Liver (tissue), 9 donors: ENCODE results near the gene FAM193A. TPM values are rescaled to one million over a fixed set of nuclear protein-coding genes. Genes with fewer than 3 reads are reported as not detected.

Source experiments
- DNase-seq: peaks from one replicate; pipeline ENCODE4 v3.0.0-alpha.2; 2017; ENCODE audit warnings: low spot score
- H3K27ac ChIP-seq, 2 donors: one replicate each; pipeline ENCODE4 v1.7.0; 2013; ENCODE audit warnings: inconsistent platforms in 2 of 2, low read length in 2 of 2, control low read depth in 1 of 2, low read depth in 1 of 2, mild to moderate bottlenecking in 1 of 2
- H3K27me3 ChIP-seq, 4 donors: one replicate each; pipeline versions ENCODE4 v1.6.1 to v1.7.0; 2013; ENCODE audit warnings: low read length in 3 of 4, inconsistent platforms in 1 of 4, mild to moderate bottlenecking in 1 of 4, moderate library complexity in 1 of 4; ENCODE audit not compliant: control insufficient read depth in 4 of 4, insufficient read depth in 4 of 4
- H3K36me3 ChIP-seq, 4 donors: one replicate each; pipeline versions ENCODE4 v1.6.1 to v1.7.0; 2013; ENCODE audit warnings: low read length in 3 of 4, mild to moderate bottlenecking in 3 of 4, low read depth in 1 of 4, moderate library complexity in 1 of 4; ENCODE audit not compliant: control insufficient read depth in 4 of 4, insufficient read depth in 3 of 4
- H3K4me1 ChIP-seq, 4 donors: one replicate each; pipeline versions ENCODE4 v1.6.1 to v1.7.0; 2013; ENCODE audit warnings: low read length in 3 of 4, mild to moderate bottlenecking in 3 of 4, moderate library complexity in 1 of 4; ENCODE audit not compliant: control insufficient read depth in 4 of 4, insufficient read depth in 4 of 4
- H3K4me3 ChIP-seq, 3 donors: one replicate each; pipeline versions ENCODE4 v1.6.1 to v1.7.0; 2013; ENCODE audit warnings: low read length in 3 of 3, control low read depth in 1 of 3, low read depth in 1 of 3, mild to moderate bottlenecking in 1 of 3
- H3K9ac ChIP-seq, 2 donors: one replicate each; pipeline ENCODE4 v1.7.0; 2013; ENCODE audit warnings: low read length in 2 of 2, mild to moderate bottlenecking in 2 of 2, moderate library complexity in 2 of 2, control low read depth in 1 of 2, low read depth in 1 of 2
- H3K9me3 ChIP-seq, 4 donors: one replicate each; pipeline versions ENCODE4 v1.6.1 to v1.7.0; 2013; ENCODE audit warnings: low read length in 3 of 4; ENCODE audit not compliant: control insufficient read depth in 4 of 4
- ATF3 ChIP-seq: IDR thresholded peaks from 2 replicates; pipeline ENCODE4 v1.6.1; 2016; ENCODE audit warnings: antibody characterized with exemption
- CTCF ChIP-seq: fragments of 150-350 bp; IDR thresholded peaks from 2 replicates; pipeline ENCODE4 v1.5.1; 2017; ENCODE audit warnings: improper control_type of control experiment, low read depth, low read length; ENCODE audit not compliant: missing input control
- EGR1 ChIP-seq, 2 donors: IDR thresholded peaks; 2 replicates each; pipeline ENCODE4 v1.6.1; 2016 to 2018; ENCODE audit warnings: antibody characterized with exemption in 2 of 2, low read depth in 2 of 2
- FOXA1 ChIP-seq: IDR thresholded peaks from 2 replicates; pipeline ENCODE4 v1.6.1; 2016; ENCODE audit warnings: antibody characterized with exemption
- FOXA2 ChIP-seq: IDR thresholded peaks from 2 replicates; pipeline ENCODE4 v1.6.1; 2016; ENCODE audit warnings: antibody characterized with exemption
- GABPA ChIP-seq, 2 donors: IDR thresholded peaks in 1 of 2; conservative IDR thresholded peaks in 1 of 2; 2 replicates each; pipeline ENCODE4 v1.6.1; 2016; ENCODE audit warnings: antibody characterized with exemption in 2 of 2, mild to moderate bottlenecking in 1 of 2, moderate library complexity in 1 of 2
- HNF4A ChIP-seq, 2 donors: conservative IDR thresholded peaks; 2 replicates each; pipeline ENCODE4 v1.6.1; 2016; ENCODE audit warnings: antibody characterized with exemption in 2 of 2, mild to moderate bottlenecking in 2 of 2
- HNF4G ChIP-seq: IDR thresholded peaks from 2 replicates; pipeline ENCODE4 v1.6.1; 2016; ENCODE audit warnings: antibody characterized with exemption
- JUND ChIP-seq, 2 donors: IDR thresholded peaks; 2 replicates each; pipeline ENCODE4 v1.6.1; 2016; ENCODE audit warnings: antibody characterized with exemption in 2 of 2
- MAX ChIP-seq: IDR thresholded peaks from 2 replicates; pipeline ENCODE4 v1.6.1; 2016; ENCODE audit warnings: antibody characterized with exemption
- NR2F2 ChIP-seq: IDR thresholded peaks from 2 replicates; pipeline ENCODE4 v1.6.1; 2016; ENCODE audit warnings: antibody characterized with exemption
- RAD21 ChIP-seq, 2 donors: IDR thresholded peaks; 2 replicates each; pipeline ENCODE4 v1.6.1; 2016; ENCODE audit warnings: antibody characterized with exemption in 2 of 2, mild to moderate bottlenecking in 2 of 2
- REST ChIP-seq: IDR thresholded peaks from 2 replicates; pipeline ENCODE4 v1.6.1; 2016; ENCODE audit warnings: antibody characterized with exemption, mild to moderate bottlenecking
- RXRA ChIP-seq, 2 donors: IDR thresholded peaks; 2 replicates each; pipeline ENCODE4 v1.6.1; 2017 to 2018; ENCODE audit warnings: antibody characterized with exemption in 2 of 2, mild to moderate bottlenecking in 1 of 2
- SP1 ChIP-seq: IDR thresholded peaks from 2 replicates; pipeline ENCODE4 v1.6.1; 2018; ENCODE audit warnings: antibody characterized with exemption, mild to moderate bottlenecking
- TAF1 ChIP-seq: conservative IDR thresholded peaks from 2 replicates; pipeline ENCODE4 v1.6.1; 2016; ENCODE audit warnings: antibody characterized with exemption, mild to moderate bottlenecking
- YY1 ChIP-seq: IDR thresholded peaks from 2 replicates; pipeline ENCODE4 v1.6.1; 2016; ENCODE audit warnings: antibody characterized with exemption, mild to moderate bottlenecking
- ZBTB33 ChIP-seq: IDR thresholded peaks from 2 replicates; pipeline ENCODE4 v1.6.1; 2016; ENCODE audit warnings: antibody characterized with exemption
- WGBS: extraction: QIAGEN DNeasy Blood & Tissue Kit; methylation state at CpG from one replicate; pipeline ENCODE4 v1.1.7; 2013; 5-methylcytosine and 5-hydroxymethylcytosine counted together
- polyA plus RNA-seq, 2 donors: library from polyadenylated mRNA; stranded (reverse) in 1 of 2; unstranded in 1 of 2; fragments of 200-250 nt in 1 of 2; fragments of >200 nt in 1 of 2; fragmentation: Nextera tagmentation in 1 of 2; extraction: Ambion mirVana in 1 of 2; gene quantifications; one replicate each; pipeline versions ENCODE4 v1.2.1 to v1.2.3, GENCODE V29; 2013 to 2015
- total RNA-seq, 2 donors: library from RNA; depleted of rRNA; stranded (reverse); fragments of >200 nt; gene quantifications; one replicate each; pipeline ENCODE4 v1.2.3, GENCODE V29; 2014
- donor health status: healthy.
- donor health status: healthy.
- donor health status: healthy.
- donor health status: healthy.
- donor health status: healthy.

Gene FAM193A
- total and polyA plus RNA-seq, 4 donors: 3.9 to 10.2 (median 7.0) TPM

- Histone ChIP-seq H3K27ac (no peak overlapping the region), H3K9me3 (no peaks in the 10 kb centered on the region), H3K4me1 (peaks cover 2 to 20% (median 11%) of the 10 kb centered on the region in 4 donors), H3K9ac (no peak overlapping the region), H3K27me3 (no peaks in the 10 kb centered on the region), H3K4me3 (no peak overlapping the region), H3K36me3 (no peaks in the 10 kb centered on the region)
- WGBS: 97% methylated on average over 5 of the region's 5 CpGs
- no peak for DNase-seq
- no peak for TF ChIP-seq ATF3
- TF ChIP-seq REST: no peak
- no peak for TF ChIP-seq TAF1
- TF ChIP-seq EGR1 (IDR thresholded peaks at IDR 0.05; ENCODE audit: low read depth in 2 of 2): no peak
- TF ChIP-seq YY1: no peak
- TF ChIP-seq FOXA2: no peak
- TF ChIP-seq HNF4G: no peak
- no peak for TF ChIP-seq CTCF
- no peak for TF ChIP-seq RXRA (IDR thresholded peaks at IDR 0.05)
- TF ChIP-seq JUND (IDR thresholded peaks at IDR 0.05): no peak
- no peak for TF ChIP-seq ZBTB33
- TF ChIP-seq HNF4A (conservative IDR thresholded peaks at IDR 0.05): no peak
- no peak for TF ChIP-seq MAX
- TF ChIP-seq FOXA1: no peak
- TF ChIP-seq GABPA (IDR thresholded peaks at IDR 0.05 in 1 of 2, conservative IDR thresholded peaks at IDR 0.05 in 1 of 2): no peak
- no peak for TF ChIP-seq SP1
- no peak for TF ChIP-seq NR2F2
- TF ChIP-seq RAD21 (IDR thresholded peaks at IDR 0.05): no peak
Observed at GRCh38 chr4:2579910-2580309, 43.5 kb downstream of the FAM193A start.
